Measurements from ENCODE around the gene CTU2.

Gene CTU2

DNA sequence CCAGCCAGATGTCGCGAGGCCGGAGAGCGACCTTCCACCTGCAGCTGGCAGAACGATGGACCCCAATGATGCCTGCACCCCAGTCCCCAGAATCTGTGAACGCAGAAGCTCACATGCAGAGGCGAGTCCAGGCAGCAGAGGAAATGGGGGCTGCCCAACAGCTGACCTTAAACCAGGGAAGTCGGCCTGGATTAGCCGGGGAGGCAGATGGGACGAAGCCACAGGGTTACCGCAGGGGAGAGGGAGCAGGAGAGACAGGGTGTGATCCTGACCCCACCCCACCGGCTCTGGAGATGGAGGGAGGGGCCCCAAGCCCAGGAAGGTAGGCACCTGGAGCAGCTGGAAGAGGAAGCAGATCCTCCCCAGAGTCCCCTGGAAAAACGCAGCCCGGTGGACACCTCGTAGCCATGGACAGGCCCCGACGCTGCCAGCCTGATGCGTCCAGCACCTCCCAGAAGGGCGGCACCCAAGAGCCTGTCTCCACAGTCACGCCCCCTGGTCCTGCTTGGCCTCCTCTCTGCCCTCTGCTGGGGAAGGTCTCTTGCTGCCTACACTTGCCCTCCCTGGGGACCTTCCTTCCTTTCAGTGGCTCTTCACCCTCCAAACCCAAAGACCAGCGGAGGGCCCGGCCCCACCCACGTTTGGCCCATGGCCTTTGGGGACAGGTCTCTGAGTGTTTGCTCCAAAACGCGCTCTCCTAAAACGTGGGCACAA, 41.4 kb downstream of the CTU2 start:
- DNase-seq: peak; percentile 34 to 39

DNA sequence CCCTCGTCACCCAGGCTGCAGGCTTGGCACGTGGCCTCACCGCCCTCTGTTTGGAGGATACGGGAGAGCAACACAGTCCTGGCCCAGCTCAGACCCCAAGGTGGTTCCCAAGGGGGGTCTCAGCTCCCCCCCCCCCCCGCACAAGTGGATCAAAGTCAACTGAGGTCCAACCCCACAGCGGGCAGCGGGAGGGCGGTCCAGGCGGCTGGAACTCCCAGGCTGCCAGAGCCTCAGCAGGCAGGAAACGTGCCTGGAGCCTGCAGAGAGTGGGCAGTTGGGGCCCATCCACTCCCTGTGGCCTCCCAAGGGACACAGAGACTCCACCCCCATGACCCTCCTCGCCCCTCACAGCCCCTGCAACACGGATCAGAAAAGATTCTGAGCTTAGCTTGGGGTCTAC, 42.1 kb downstream of the CTU2 start:
- no peak for DNase-seq

DNA sequence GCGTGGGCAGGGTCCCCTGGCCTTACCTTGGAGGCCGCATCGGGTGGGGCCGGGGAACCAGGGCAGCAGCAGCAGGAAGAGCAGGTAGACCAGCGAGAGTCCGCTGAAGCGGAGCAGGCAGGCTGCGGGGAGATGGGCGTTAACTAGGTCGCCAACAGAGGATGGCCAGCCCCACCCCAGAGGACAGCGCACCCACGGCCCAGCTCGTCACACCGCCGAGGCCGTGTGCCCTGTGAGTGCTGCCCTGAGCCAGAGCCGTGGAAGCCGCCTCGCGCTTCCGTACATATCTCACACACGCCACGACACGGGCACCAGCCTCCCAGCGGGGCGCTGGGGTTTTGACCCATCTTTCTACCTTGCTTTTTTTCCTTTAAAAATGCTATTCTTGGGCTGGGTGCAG, 43.1 kb downstream of the CTU2 start:
- DNase-seq: no peak

DNA sequence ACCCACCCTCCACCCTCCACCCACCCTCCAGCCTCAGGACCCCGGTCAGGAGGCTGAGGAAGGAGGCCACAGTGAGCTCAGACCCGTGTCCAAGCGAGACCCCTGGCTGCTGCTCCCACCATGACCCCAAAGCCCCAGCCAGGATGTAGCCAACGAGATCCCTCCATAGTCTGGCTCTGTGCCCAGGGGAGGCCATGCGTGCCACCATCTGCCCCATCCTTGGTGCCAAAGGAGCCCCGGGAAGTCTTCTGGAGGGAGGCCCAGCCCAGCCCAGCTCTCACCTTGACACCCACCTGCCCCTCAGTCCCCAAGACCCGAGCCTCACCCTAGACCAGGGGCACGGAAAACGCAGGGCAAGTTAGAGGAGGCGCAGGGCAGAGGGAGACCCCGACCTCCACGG, 44.6 kb downstream of the CTU2 start:
- DNase-seq: no peak

DNA sequence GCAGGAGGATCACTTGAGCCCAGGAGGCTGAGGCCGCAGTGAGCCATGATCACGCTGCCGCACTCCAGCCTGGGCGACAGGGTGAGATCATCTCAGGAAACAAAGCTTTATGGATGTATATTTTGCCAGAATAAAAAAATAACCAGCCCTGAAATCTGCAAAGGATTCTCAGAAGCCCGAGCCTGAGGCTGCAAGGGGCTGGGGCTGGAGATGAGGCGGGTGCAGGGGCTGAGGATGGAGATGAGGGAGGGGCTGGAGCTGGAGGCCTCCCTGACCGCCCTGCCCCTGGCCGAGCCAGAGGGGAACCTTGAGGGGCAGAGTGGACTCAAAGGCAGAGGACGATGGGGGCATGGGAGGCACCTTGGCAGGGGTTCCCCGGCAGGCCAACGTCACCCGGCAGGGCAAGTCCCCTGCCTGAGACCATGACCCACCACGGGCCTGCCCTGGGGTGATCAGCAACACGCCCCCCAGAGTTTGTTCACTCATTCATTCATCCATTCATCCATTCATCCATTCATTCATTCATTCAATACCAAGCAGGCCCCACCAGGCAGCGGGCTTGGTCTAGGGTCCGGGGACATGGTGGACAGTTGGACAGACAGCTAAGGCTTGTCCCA, 46.2 kb downstream of the CTU2 start:
- no peak for DNase-seq

DNA sequence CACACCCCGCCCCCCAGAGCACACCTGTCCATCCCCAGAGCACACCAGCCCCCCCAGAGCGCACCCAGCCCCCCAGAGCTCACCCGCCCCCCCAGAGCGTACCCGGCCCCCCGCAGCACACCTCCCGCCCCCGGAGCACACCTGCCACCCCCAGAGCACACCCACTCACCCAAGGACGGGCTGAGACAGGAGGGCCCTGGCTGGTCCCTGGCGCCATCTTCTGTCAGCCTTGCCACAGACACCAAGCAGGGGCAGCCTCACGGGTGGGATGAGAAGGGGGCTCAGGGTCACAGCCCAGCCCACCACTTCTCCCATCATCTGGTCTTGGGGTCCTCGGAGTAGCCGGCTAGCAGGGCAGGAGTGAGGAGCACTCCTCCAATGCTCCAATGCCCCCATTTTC, 46.9 kb downstream of the CTU2 start:
- DNase-seq: no peak

DNA sequence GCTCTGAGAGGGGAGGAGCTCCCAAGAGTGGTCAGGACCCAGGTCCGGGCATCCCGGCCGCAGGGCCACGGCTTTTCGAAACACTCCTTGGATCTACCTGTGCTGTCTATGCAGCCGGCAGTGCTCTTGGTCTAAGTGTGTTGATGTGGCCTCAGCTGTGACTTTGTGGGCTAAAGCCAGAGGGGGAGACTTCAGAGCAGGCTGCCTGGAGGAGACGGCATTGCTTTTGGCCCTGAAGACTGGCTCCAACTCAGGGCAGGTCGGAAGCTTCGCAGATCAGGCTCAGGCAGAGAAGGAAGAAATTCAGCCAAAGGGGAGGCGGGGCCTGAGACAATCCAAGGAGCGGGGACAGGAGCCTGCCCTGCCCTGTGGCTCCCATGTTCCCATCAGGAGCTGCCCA, 47.3 kb downstream of the CTU2 start:
- DNase-seq: no peak

DNA sequence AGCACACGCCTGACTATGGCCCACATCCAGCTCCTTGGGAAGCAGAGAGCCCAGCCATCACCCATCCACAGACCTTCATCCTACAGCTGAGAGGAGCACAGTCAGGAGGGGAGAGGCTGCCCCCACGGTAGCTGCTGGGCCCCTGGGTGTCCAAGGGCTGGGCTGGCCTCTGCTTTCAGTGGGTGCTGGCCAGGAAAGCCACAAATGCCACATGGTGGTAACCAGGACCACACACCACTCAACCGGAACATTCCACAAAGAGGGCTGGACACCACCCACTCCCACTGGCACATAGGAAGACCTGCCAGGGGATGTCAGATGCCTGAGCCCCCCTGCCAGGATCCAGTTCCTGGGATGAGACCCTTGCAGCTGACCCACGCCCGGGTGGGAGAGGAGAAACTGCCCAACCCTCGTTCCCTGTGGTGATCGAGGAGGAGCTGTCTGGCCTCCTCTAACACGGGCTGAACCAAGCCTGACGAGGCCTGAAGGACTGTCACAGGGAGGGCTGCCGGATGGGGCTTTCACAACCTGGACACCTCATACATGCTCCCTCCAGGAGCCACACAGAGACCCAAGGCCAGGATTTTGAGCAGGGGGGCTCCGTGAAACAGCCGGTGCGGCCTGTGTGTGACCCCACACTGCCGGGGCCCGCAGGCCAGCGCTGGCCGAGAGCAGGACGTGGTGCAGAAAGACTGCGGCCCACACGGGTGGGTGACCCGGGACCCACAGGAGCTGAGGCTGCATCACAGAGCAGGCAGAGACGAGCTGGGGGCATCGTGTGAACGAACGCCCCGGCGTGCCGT, 48.0 kb downstream of the CTU2 start:
- no peak for DNase-seq

DNA sequence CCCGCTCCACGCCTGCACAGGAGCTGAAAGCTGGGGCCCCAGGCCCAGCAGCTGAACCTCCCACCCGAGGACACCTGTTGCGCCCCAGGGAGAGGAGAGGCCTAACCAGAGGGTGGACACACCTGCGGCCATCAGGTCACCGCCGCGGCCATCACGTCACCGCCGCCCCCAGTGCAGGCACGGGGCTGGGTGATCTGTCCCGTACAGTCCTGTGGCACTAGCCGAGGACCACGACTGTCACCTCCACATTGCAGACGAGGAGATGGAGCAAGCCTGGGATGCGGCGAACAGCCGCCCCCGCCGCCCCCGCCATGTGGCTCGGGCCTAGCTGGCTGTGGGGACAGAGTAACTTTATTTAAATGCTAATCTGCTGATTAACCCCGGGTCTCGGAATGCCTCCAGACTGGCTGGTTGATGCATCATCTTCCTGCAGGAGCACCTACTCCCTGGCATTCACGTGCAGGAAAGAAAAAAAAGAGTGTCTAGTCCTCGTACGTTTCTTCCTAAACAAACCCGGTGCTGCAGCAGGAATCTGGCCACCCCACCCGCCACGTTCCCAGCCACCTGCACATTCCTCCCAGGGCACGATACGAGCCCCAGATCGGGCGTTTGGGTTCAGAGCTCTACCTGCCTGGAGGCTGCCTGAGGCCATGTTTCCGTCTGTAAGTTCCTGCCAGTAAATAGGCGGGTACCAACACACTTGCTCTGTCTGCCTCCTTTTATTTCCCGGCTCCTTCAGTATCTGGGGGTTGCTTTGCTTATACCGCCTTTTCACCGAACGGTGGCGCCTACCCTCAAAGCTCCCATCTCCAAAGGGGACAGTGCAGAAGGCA, 48.8 kb downstream of the CTU2 start:
- no peak for DNase-seq

DNA sequence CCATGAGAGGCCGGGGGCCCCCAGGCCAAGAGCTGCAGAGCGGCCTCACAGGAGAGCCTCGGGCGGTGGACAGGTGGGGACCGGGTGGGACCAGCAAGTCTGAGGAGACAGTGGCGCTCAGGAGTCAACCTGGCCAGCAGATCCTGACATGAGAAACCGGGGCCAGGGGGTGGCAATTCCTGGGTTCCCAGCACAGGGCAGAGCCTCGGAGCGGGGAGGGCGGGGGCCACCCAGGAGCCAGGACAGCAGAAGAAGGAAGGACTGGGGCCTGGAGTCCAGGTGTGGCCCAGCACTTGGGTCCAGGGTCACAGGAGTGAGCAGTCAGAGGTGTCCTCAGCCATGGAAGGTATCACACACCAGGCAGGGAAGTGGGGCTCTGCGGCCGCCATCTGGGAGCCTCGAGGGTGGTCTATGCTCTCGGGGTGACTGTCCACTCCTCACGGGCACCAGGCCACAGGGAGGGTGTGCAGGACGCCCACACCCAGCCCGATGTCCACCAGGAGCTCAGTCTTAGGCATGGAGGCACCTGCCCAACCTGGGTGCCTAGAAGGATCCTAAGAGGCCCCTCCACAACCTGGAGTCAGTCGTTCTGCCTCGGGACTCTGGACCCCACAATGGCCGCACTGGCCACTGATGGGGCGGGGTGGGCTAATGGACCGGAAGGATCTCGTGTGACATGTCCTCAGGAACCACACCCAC, 49.6 kb downstream of the CTU2 start:
- DNase-seq: no peak

DNA sequence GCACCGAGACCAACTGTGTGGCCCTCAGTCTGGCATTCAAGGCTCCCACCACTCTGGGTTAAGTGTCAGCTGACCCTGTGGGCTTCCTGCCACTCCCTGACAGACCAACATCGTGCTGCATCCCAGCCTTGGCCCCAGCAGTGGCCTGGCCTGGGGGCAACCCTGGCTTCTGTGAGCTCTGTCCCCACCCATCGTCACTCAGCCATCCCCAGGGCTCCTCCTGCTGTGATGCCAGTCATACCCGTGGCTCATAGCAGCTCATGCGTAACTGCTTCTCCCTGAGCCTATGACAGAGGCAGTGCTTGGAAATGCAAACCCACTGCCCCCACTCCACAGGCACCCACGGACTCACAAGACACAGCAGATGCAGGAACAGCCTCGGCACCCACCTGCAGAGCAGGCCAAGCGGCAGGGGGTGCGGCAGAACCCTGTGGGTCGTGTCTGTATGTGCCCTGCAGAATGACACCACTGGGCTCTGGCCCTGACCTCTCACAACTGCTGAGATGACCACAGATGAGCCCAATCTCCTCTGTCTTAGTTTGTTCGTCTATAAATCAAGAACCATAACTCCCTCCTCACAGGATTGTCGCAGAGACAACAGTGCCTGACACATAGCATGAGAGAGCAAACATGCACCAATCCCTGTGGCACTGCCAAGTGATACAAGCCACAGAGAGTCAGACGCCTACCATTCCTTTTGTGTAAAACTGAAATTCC, 52.1 kb downstream of the CTU2 start:
- DNase-seq: no peak

DNA sequence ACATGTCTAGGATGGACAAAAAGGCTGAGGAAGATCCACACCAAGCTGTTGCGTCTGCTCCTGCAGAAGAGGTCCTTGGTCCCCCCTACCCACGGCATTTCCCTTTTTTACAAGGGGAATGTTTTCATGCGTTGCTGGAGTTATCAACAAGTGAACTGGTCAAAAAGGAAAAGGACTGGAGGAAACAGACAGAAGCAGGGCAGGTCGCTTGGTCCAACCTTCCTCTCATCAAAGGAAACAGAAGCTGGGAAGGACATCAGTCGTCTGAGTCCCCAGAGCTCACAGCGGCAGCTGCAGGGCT, 52.6 kb downstream of the CTU2 start:
- no peak for DNase-seq

DNA sequence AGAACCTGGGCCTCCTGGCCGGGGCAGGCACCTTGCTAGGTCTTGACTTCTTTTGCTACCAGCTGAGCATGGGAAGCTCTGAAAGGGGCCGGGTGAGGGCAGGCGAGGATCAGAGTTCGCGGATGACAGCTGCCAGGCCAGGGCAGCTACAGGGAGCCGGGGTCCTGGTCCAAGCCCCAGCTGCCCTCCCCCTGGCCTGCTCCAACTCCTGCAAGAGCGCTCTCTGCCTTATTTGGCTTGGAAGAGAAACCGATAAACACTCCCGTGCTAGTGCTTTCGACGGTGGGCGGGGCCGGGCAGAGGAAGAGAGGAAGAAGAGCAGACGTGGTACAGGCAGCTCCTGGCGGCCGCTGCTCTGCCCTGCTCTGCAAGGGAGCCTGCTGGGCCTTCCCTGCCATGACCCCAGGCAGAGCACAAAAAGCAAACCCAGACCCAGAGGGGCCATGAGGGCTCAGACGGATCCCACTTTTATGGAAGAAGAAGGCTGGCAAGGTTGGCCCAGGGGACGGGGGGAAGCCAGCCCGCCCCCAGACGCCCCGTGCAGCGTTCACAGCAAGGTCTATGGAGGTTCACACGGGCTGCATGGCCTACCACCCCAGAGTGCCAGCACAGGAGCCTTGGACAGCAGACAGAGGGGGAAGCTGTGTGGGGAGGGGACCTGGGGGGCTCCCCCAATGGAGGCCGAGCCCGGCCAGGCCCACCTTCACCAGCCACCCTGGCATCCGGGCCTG, 53.1 kb downstream of the CTU2 start:
- DNase-seq: peak in 1 of 2 donors; percentile 22

DNA sequence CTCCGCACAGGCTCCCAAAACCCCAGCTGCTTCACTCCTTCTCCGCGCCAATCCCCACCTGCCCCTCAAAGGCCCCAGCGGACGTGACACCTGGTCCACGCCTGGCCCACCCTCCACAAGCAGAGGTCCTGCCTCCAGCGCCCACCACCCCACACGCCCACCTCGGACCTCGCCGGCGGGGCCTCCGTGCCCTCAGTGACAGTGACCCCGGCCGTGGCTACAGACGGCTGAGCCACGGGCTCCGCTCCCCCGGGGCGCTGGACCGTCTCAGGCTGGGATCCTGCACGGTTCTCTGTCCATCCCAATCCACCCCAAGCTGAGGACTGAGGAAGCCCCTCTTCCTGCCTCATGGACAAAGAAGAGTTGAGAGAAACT, 53.7 kb downstream of the CTU2 start:
- no peak for DNase-seq

DNA sequence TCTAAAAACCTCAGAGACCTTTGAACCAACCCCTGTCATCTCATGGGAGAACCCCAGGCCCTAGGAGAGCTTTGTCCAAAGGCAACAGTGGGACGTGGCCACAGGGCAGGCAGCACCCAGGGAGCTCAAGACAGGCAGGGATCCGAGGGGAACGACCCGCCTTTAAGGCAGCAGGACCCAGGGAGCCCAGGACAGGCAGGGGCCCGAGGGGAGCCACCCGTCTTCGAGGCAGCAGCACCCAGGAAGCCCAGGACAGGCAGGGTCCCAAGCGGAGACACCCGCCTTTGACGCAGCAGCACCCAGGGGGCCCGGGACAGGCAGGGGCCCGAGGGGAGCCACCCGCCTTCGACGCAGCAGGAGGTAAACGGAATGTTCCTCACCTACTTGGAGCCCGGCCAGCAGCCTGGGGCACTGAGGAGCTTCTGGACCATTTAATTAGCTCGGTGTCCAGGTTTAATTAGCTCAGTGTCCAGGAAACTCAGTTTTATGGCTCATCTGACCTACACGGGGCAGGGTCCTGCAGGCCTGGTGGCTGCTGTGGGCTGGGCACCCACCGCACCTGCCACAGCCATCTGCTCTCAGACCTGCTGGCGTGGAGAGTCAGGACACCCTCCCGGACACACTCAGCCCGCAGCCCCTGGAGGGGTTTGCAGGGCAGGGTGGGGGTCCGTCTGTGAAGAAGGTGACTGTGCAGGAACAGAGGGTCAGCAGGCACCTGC, 54.3 kb downstream of the CTU2 start:
- no peak for DNase-seq

DNA sequence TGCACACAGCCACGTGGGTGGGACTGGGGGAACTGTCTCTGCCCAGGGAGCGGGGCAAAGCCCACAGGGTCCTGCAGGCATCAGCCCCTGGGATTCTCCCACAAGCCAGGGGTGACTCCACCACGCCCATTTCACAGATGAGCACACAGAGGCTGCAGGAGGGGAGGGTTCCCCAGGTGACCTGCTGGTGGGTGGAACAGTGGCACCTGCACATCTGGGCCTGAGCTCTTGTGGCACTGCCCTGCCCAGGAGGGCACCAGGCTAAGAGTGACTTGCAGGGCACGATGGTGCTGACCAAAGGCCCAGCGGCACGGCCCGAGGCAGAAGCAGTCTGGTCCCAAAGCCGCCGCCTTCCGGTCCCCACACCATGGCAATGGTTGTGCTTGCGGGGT, 54.8 kb downstream of the CTU2 start:
- no peak for DNase-seq

DNA sequence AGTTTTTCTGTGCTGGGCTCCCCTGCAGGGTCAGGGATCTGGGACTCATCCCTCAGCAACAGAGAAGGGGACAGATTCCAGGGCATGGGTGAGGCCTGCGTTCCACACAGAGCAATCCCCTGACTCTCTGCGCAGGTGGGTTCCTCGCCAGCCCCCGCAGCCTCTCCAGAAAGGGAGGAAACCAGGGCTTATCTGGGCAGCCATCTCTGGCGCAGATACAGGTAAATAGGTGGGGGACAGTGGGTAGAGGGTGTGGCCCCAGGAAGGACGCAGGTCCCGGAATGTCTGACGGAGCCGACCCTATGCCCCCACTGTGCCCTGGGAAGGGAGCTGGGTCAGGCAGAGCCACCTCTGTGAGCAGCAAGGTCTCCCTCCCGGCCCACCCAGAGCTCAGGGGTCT, 55.5 kb downstream of the CTU2 start:
- no peak for DNase-seq

DNA sequence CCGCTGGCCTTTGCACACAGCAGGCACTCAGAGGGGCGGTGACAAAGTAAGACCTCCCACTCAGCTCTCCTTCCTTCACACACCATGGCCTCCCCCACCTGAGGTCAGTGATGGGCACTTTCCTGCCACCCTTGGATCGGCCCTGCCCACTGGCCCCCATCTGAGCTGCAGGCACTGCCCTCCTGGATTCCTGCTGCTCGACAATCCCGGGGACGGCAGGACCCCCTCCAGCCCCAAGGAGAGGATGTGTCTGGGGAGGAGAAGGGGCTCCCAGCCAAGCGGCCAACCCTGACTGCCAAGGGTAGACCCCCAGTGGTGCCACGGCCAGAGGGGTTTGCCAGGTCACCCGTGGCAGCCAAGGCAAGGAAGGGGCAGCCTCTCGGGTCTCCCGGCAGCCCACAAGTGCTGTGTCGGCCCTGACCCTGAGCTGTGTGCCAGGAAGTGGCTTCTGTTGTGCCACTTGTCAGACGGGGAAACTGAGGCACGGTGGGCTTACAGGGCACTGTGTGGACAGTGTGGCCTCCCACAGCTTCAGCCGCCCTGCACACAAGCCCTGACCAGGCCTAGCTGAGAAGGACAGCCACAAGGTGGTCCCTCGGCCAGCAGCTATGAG, 56.1 kb downstream of the CTU2 start:
- DNase-seq: no peak

DNA sequence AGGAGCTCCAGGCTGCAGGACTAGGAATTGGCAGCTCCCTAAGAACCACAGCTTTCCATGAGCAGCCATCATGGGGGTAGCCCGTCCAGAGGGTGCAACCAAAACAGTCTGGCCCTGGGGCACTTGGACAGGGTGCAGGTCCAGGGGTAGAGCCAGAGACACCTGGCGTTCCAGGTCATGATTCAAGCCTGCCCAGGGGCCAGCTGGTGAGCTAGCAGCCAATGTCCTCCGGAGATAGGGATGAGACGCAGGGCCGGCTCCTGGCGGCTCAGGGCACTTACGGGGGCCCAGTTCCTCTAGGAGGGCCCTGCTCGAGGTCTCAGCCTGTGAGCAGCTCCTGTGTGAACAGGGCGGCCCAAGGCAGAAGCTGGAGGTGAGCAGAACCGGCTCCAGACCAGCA, 56.6 kb downstream of the CTU2 start:
- DNase-seq: no peak

DNA sequence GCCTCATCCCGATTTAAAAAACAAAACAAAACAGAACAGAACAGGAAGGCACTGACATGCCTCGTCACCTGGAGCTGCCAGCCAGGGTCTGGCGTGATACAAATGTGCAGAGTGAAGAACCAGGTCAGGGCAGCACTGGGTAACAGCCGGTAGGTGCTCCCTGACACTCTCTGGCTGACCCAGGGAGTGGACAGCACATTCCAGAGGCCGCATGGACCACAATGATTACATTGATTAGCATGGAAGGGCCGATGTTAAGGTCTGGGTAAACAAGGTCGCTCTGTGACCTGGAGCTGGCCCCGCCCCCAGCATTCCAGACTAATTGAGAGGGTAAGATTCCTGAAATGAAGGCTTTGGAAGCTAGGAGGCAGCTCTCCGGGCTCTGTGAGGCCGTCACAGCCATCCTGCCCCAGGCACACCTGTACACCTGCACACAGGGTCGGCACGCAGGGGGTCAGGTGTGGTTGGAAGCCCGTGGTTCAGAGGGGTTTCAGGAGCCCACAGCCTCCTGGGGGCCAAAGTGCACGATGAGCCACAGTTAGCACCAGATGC, 57.3 kb downstream of the CTU2 start:
- DNase-seq: no peak

All from stimulated activated CD4-positive, alpha-beta T cell treated with anti-CD3 and anti-CD28 coated beads, Interleukin-2, amount 100 ng/mL, for 48 hours (primary cell).